HL-60/S4 treated with phorbol 12-myristate 13-acetate at 8.2 ng/mL for 4 days and 3 days (cell line): ENCODE data around the gene MIGA1.
"Not testable (repeated sequence)": the region's sequence is repeated elsewhere in the genome, so short reads cannot be mapped to it uniquely, and the experiment has no call there.

Experiments
- in situ Hi-C: fragments of 300-500 bp; cut with MboI; formaldehyde crosslinking; loops from 2 replicates; pipeline ENCODE4 v1.15.0; 2022; ENCODE audit warnings: low sequenced_read_pairs

MIGA1 gene

GRCh38 chr1:77796695-77797405 is 17.4 kb downstream of the MIGA1 start:
- in situ Hi-C loops: no loop called here

- in situ Hi-C loops: no loop called here
Observed at GRCh38 chr1:77797991-77798390, 18.5 kb downstream of the MIGA1 start.

GRCh38 chr1:77802026-77802425 is 22.6 kb downstream of the MIGA1 start:
- in situ Hi-C loops: no loop called here

- in situ Hi-C loops: no loop called here
Observed at GRCh38 chr1:77803371-77803770, 23.9 kb downstream of the MIGA1 start.

GRCh38 chr1:77809787-77810462 is 30.5 kb downstream of the MIGA1 start:
- in situ Hi-C loops: not testable (repeated sequence)

GRCh38 chr1:77811589-77811988 is 32.1 kb downstream of the MIGA1 start:
- in situ Hi-C loops: not testable (repeated sequence)

GRCh38 chr1:77817368-77818209 is 38.1 kb downstream of the MIGA1 start:
- in situ Hi-C loops: no loop called here

- in situ Hi-C loops: no loop called here
Observed at GRCh38 chr1:77820121-77820520, 40.7 kb downstream of the MIGA1 start.

- in situ Hi-C loops: no loop called here
Observed at GRCh38 chr1:77824079-77824478, 44.6 kb downstream of the MIGA1 start.

- in situ Hi-C loops: no loop called here
Observed at GRCh38 chr1:77824694-77825093, 45.2 kb downstream of the MIGA1 start.

GRCh38 chr1:77825131-77825709 is 45.8 kb downstream of the MIGA1 start:
- in situ Hi-C loops: no loop called here

- in situ Hi-C loops: not testable (repeated sequence)
Observed at GRCh38 chr1:77826851-77827250, 47.4 kb downstream of the MIGA1 start.

GRCh38 chr1:77828098-77828497 is 48.6 kb downstream of the MIGA1 start:
- in situ Hi-C loops: no loop called here

GRCh38 chr1:77829851-77830250 is 50.4 kb downstream of the MIGA1 start:
- in situ Hi-C loops: no loop called here

GRCh38 chr1:77830946-77831345 is 51.5 kb downstream of the MIGA1 start:
- in situ Hi-C loops: no loop called here

- in situ Hi-C loops: no loop called here
Observed at GRCh38 chr1:77831566-77831965, 52.1 kb downstream of the MIGA1 start.

- in situ Hi-C loops: no loop called here
Observed at GRCh38 chr1:77831976-77832711, 52.7 kb downstream of the MIGA1 start.

- in situ Hi-C loops: no loop called here
Observed at GRCh38 chr1:77832901-77833300, 53.5 kb downstream of the MIGA1 start.

GRCh38 chr1:77833521-77834100 is 54.2 kb downstream of the MIGA1 start:
- in situ Hi-C loops: no loop called here

- in situ Hi-C loops: no loop called here
Observed at GRCh38 chr1:77834771-77835334, 55.4 kb downstream of the MIGA1 start.
